Glomerular endothelial cell (primary cell): ENCODE measurements around the gene PCF11. TPM values are rescaled to one million over a fixed set of nuclear protein-coding genes. Genes with fewer than 3 reads are reported as not detected.
"Not testable (repeated sequence)": the region's sequence is repeated elsewhere in the genome, so short reads cannot be mapped to it uniquely, and the experiment has no call there.

Experiments
- DNase-seq: peaks from one replicate; pipeline ENCODE4 v3.0.0-alpha.2; 2011; ENCODE audit warnings: low read depth, low spot score; ENCODE audit errors: extremely low read depth
- total RNA-seq: library from RNA; depleted of rRNA; stranded (reverse); fragments of >200 nt; gene quantifications from 2 replicates; pipeline ENCODE4 v1.2.3, GENCODE V29; 2015

The PCF11 gene
- total RNA-seq, 1 donor from 2014 or later, result 33.1 TPM

GRCh38 chr11:83187465-83187864 lies 30.5 kb downstream of the PCF11 start:
- no peak for DNase-seq

GRCh38 chr11:83191491-83191890 lies 34.6 kb downstream of the PCF11 start:
- no peak for DNase-seq

GRCh38 chr11:83191986-83192385 lies 35.1 kb downstream of the PCF11 start:
- DNase-seq, result no peak

- DNase-seq, result no peak
These were observed 35.8 kb downstream of the PCF11 start for GRCh38 chr11:83192606-83193245.

- peak; percentile 84 for DNase-seq
These were observed 36.7 kb downstream of the PCF11 start, which contains the start of gene ANKRD42 for GRCh38 chr11:83193315-83194280. Gene ANKRD42, plus strand, starts transcription at chr11:83193712. Its CDS starts 959 bp downstream, at chr11:83194671.

DNA sequence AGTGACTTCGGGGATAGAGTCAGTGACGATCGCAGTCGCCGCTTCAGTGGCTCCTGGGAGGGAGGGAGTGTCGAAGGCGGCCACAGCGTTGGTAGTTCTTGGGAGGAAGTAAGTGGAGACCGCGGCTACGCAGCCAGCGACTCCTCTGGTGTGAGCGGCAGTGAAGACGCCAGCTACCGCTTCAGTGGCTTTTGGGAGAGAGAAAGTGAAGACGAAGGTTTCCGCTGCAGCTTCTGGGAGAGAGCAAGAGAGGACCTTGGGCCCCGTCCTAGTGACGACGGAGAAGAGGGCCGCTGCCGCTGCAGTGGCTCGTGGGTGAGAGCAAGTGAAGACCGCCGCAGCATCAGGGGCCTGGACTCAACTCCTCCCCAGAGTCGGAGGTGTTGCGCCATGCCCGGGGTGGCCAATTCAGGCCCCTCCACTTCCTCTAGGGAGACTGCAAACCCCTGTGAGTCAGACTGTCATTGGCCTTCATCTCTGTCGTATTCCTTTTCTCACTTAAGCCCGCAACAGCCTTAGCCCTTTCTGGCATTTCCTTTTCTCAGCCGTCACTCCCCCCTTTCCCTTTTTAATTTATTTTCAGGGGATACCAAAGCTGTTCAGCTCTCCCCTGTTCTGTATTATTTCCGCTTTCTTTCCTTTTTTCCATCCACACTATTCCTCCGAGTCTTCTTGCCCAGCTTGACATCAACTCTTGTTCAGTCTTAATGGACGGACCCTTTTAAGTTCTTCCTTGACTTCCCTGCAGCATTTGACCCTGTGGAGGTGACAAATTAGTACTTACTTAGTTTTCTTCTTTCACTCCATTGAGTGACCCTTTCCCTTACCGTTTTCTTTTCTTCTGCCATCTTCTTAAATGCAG lies 37.6 kb downstream of the PCF11 start:
- DNase-seq, result no peak

DNA sequence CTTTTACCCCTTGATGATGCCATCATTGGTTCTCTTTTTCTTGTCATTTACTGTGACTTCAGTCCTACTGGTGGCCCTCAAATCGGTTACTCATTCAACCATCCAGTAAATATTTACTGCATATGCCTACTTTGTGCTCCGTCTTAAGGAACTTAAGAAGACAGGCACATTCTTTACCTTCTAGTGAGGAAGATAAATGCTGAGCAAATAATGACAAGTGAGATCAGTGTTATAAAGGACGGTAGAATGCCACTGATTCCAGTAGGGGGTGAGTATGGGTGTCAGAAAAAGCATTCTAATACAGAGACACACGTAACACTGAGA lies 38.2 kb downstream of the PCF11 start:
- DNase-seq, result no peak

- no peak for DNase-seq
These were observed 38.7 kb downstream of the PCF11 start for GRCh38 chr11:83195649-83196048.

DNA sequence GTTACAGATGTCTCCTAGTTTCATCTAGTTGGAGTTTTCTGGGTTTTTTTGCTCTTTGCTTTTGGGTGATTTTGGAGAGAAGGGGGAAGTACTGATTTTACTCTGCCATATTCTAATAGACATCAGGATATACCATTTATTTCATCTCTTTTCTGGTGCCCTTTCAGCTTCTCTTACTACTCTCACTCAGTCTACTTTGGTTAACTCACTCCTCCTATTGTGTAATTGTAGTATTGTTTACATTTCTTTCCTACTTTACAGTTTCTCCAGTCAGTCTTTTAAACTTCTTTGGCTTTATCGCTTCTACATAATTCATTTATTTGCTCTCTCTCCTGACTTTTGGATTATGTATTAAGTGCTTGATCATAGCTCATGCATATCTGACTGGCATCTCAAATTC lies 43.1 kb downstream of the PCF11 start:
- DNase-seq, result no peak

DNA sequence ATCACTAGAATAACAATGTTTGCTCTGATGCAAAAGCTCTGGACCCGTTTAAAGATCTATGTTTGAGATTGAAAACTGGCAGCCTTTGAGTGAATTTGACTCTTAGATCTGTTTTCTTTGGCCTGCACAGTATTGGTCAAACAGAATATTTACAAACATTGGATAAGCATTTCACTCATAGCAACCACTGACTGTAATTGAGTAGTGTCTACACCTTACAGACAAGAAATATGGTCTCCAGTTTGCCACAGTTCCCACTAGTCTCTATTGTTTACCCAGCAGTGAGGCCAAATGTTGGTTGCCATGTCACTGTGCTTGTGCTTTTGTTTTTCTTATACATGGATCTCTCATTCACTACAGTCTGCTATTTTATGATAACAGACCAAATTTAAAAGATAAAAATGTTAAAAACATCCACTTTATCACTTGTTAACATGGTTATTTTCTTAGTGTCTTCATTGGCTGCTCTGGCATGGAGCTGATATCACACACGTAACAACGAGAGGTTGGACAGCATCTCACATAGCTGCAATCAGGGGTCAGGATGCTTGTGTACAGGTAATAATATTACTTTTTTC lies 48.8 kb downstream of the PCF11 start:
- no peak for DNase-seq

DNA sequence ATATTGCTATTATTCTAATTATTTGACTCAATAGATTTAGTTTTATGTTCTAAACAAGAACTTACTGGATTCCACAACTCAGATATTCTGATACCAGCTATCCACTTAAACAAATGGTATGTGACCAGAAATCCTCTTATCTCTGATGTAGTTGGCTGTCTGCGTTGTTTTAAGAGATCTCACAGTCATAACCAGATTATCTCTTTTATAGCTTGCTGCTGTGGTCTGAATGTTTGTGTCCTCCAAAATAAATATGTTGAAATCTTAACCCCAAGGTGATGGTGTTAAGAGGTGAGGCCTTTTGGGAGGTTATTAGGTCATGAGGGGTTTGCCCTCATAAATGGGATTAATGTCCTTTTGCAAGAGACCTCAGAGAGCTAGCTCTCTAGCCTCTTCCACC lies 49.3 kb downstream of the PCF11 start:
- DNase-seq, result no peak

DNA sequence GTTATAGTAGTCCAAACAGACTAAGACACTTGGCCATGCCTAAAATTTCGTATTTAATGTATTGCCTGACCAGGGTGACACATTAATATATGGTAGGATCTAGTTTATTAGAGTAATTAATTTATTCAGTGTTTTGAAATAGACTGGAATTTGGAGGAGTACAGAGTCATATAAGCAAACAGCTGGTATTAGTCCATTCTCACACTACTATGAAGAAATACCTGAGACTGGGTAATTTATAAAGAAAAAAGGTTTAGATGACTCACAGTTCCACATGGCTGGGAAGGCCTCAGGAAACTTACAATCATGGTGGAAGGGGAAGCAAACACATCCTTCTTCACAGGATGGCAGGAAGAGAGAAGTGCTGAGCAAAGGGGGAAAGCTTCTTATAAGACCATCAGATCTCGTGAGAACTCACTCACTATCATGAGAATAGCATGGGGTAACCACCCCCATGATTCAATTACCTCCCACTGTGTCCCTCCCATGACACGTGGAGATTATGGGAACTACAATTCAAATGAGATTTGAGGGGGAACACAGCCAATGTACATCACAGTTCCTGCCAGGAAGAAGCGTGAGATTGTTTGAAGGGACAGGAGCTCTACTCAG lies 49.9 kb downstream of the PCF11 start:
- not testable (repeated sequence) for DNase-seq

- DNase-seq, result no peak
These were observed 62.2 kb downstream of the PCF11 start for GRCh38 chr11:83219095-83219494.

- no peak for DNase-seq
These were observed 63.3 kb downstream of the PCF11 start for GRCh38 chr11:83220260-83220659.

DNA sequence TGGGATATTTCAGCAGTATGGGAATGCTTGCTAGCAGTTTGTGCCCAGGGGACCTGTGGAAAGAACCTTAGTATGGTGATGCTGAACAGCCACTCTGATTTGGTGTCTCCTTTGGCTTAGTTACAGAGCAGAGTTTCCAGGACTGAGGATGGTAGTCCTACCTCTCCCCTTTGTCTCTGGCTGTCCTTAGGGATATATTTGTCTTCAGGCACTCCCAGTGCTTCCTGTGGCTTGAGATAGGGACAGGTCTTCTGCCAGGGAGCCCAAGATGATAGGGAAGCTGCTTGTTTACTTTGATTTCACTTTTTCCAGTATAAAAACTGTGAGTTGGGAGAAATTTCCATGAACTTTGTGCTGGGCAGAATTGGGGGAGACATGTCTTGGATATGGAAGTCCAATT lies 64.8 kb downstream of the PCF11 start:
- no peak for DNase-seq

DNA sequence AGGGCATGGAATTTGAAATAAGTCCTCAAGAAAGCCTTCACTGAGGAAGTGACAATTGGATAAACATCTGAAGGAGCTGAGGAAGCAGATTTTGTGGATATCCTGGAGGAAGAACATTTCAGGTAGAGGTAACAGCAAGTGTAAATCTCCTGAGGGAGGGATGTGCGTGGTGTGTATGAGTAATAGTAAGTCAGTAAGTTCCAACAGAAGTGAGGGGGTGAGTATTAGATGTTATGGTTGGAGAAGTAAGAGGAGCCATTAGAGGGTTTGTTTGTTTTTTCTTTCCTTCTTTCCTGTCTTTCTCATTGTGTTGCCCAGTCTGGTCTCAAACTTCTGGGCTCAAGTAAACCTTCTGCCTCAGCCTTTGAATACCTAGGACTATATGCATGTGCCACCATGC lies 65.6 kb downstream of the PCF11 start:
- no peak for DNase-seq

- DNase-seq, result no peak
These were observed 66.5 kb downstream of the PCF11 start for GRCh38 chr11:83223457-83223856.

- no peak for DNase-seq
These were observed 78.9 kb downstream of the PCF11 start for GRCh38 chr11:83235825-83236224.
